Heart left ventricle (tissue), 16 donors: ENCODE data around the gene EPC2. TPM values are rescaled to one million over a fixed set of nuclear protein-coding genes. Genes with fewer than 3 reads are reported as not detected.

Source experiments
- ATAC-seq, 4 donors: fragments of 200-7000 bp; cut with Tn5 transposase; one replicate each; pipeline ENCODE4 v1.9.1; 2020 to 2022; ENCODE audit warnings: moderate library complexity in 4 of 4, mild to moderate bottlenecking in 3 of 4, moderate number of reproducible peaks in 1 of 4
- DNase-seq, 5 donors: peaks; one replicate each; pipeline ENCODE4 v3.0.0-alpha.2; 2020
- H3K27ac ChIP-seq, 12 donors: fragments of 200-600 bp; sonication (generic) in 4 of 12; one replicate each; pipeline versions ENCODE4 v1.5.0 to v1.8.0; 2016 to 2022; ENCODE audit warnings: mild to moderate bottlenecking in 2 of 12
- H3K27me3 ChIP-seq, 9 donors: fragments of 200-600 bp; sonication (generic) in 2 of 9; one replicate each; pipeline versions ENCODE4 v1.5.1 to v1.8.0; 2016 to 2022; ENCODE audit warnings: mild to moderate bottlenecking in 3 of 9
- H3K36me3 ChIP-seq, 9 donors: fragments of 200-600 bp; sonication (generic) in 2 of 9; one replicate each; pipeline versions ENCODE4 v1.5.0 to v1.8.0; 2018 to 2022; ENCODE audit warnings: mild to moderate bottlenecking in 2 of 9
- H3K4me1 ChIP-seq, 12 donors: fragments of 200-600 bp; sonication (generic) in 4 of 12; one replicate each; pipeline versions ENCODE4 v1.5.0 to v1.8.0; 2016 to 2022; ENCODE audit warnings: mild to moderate bottlenecking in 3 of 12
- H3K4me3 ChIP-seq, 12 donors: fragments of 200-600 bp; sonication (generic) in 4 of 12; one replicate each; pipeline versions ENCODE4 v1.5.0 to v1.8.0; 2017 to 2022; ENCODE audit warnings: mild to moderate bottlenecking in 9 of 12, moderate library complexity in 4 of 12
- H3K9me3 ChIP-seq, 12 donors: fragments of 200-600 bp; sonication (generic) in 4 of 12; one replicate each; pipeline versions ENCODE4 v1.5.0 to v1.8.0; 2016 to 2022; ENCODE audit warnings: mild to moderate bottlenecking in 1 of 12
- CTCF ChIP-seq, 12 donors: fragments of 200-600 bp; sonication (generic) in 4 of 12; IDR thresholded peaks; one replicate each; pipeline versions ENCODE4 v1.5.0 to v1.8.0; 2018 to 2022; ENCODE audit warnings: antibody characterized with exemption in 12 of 12, mild to moderate bottlenecking in 5 of 12
- POLR2A ChIP-seq, 2 donors: fragments of 450-650 bp; IDR thresholded peaks; one replicate each; pipeline ENCODE4 v1.6.1; 2017; ENCODE audit warnings: antibody characterized with exemption in 2 of 2, mild to moderate bottlenecking in 2 of 2, moderate library complexity in 2 of 2
- WGBS, 4 donors: extraction: QIAGEN DNeasy Blood & Tissue Kit in 2 of 4; methylation state at CpG; one replicate each; pipeline versions ENCODE4 v1.1.5 to v1.1.7; 2013 to 2018; 5-methylcytosine and 5-hydroxymethylcytosine counted together
- intact Hi-C, 10 donors: fragments of 100-400 bp; cut with DNase I; formaldehyde crosslinking; loops; one replicate each; pipeline versions ENCODE4 v1.11.1 to v1.14.2; 2022
- polyA plus RNA-seq, 2 donors: library from polyadenylated mRNA; stranded (reverse); fragments of 200-250 nt; gene quantifications; one replicate each; pipeline ENCODE4 v1.2.3, GENCODE V29; 2013
- total RNA-seq, 9 donors: library from RNA; depleted of rRNA in 2 of 9; stranded (reverse); fragments of >200 nt in 2 of 9; fragmentation: NEBNext Ultra II Directional in 3 of 9; extraction: Animal tissue kit (Norgen Biotek cat#: 25700) in 3 of 9; gene quantifications; one replicate each; pipeline versions ENCODE4 v1.1.0 to v1.2.4, GENCODE V29; 2016 to 2023
- donor health status: ischemic (EF 13 %, LVEDD 7.1; RV severe dilation, severe dysfunction).
- donor health status: healthy with polysubstance abuse.
- donor health status: DM: no; HTN: yes; CAD: no.
- donor health status: DM: no; HTN: no; CAD: no.
- donor health status: ischemic (EF 25% LVEDD 6.9; RV normal size, moderate dysfunction).
- donor health status: ischemic (EF 25% LVEDD 5.7; RV mildly dilated, moderate dysfunction).
- donor health status: healthy.
- donor health status: DM: yes; HTN: yes; CAD: no.
- donor health status: ischemic (EF 35%, LVEDD 5.7; RV mildly dilated, moderate dysfunction).
- donor health status: nonischemic (EF 11% LVEDD 7.7; RV severe dilation, severe dysfunction).
- donor health status: DM: yes; HTN: yes; CAD: no.
- donor health status: PGD.
- donor health status: ischemic (EF 29% LVEDD 5.4; RV normal size, mild dysfunction).
- donor health status: nonischemic (EF 23%, LVEDD 6.1; RV moderate dilation, normal function).

The EPC2 gene
- total and polyA plus RNA-seq, 11 donors: 5.6 to 27.1 (median 19.3) TPM

- intact Hi-C loops: no loop called here
- H3K4me3 ChIP-seq: no peak overlapping the region
- H3K27ac ChIP-seq: no peak overlapping the region
- no peaks in the 10 kb centered on the region for H3K36me3 ChIP-seq
- TF ChIP-seq POLR2A (IDR thresholded peaks at IDR 0.05) (no peak), CTCF (IDR thresholded peaks at IDR 0.05) (no peak)
- ATAC-seq (no peak), DNase-seq (no peak)
- no peaks in the 10 kb centered on the region for H3K9me3 ChIP-seq
- H3K4me1 ChIP-seq: no peaks in the 10 kb centered on the region
- H3K27me3 ChIP-seq: no peaks in the 10 kb centered on the region
- WGBS, 4 donors: 82 to 87% (median 83%) methylated on average over 3 of the region's 3 CpGs
These were observed 185.1 kb downstream of the EPC2 start for GRCh38 chr2:148829618-148830017.

GRCh38 chr2:148832637-148833036 is 188.1 kb downstream of the EPC2 start:
- Histone ChIP-seq H3K9me3 (peaks cover 0 to 4% (median 0%) of the 10 kb centered on the region in 12 donors), H3K27me3 (no peaks in the 10 kb centered on the region), H3K36me3 (no peaks in the 10 kb centered on the region), H3K27ac (no peak overlapping the region), H3K4me3 (no peak overlapping the region), H3K4me1 (no peaks in the 10 kb centered on the region)
- intact Hi-C loops: no loop called here
- TF ChIP-seq CTCF (IDR thresholded peaks at IDR 0.05) (no peak), POLR2A (IDR thresholded peaks at IDR 0.05) (no peak)
- ATAC-seq: no peak
- WGBS, 4 donors: 87 to 89% (median 88%) methylated on average over 7 of the region's 7 CpGs
- no peak for DNase-seq

Other genes starting within 250 kb of the EPC2 start
- gene KIF5C, start 230.5 kb downstream of the EPC2 start, total RNA-seq: 1 to 10 TPM in 2 of 9 donors, under 1 TPM in 7; 0.22 to 1.4 (median 0.50) TPM
- under 1 TPM; 0.23 to 0.28 TPM for gene KIF5C, start 230.5 kb downstream of the EPC2 start, polyA plus RNA-seq